ENCODE data around the gene ZSWIM1.

GRCh38 chr20:45907219-45907948, 26.4 kb downstream of the ZSWIM1 start:
- TF ChIP-seq CTCF (IDR thresholded peaks at IDR 0.05) (no peak), POLR2A (IDR thresholded peaks at IDR 0.05) (no peak)
